Activated CD4-positive, alpha-beta T cell treated with anti-CD3 and anti-CD28 coated beads, Interleukin-2, amount 50 U/mL, for 24 hours (primary cell): ENCODE measurements around the gene UBE2D2.

Source experiments
- DNase-seq, 2 donors: peaks; one replicate each; pipeline ENCODE4 v3.0.0-alpha.2; 2020; ENCODE audit warnings: low read depth in 1 of 2, low spot score in 1 of 2

The UBE2D2 gene

DNA sequence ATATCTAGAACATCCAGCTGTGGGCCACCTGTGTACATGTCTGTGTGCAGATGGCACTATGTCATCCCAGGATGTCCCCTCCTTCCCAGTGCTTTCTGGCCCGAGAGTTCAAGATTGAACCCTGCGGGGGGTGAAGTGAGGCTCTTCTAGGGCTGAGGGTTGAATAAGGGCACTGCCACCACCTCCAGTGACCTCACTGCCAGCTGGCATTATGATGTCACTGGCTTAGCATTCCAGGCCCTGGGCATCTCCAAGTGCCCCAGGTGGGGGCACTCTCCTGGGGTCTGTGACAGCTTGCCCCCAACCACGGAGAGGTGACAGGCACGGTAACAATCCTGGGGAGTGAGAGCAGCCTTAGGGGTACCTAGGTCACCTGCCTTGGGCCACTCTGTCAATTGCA is 114.1 kb downstream of the UBE2D2 start:
- no peak for DNase-seq

GRCh38 chr5:139675825-139676224 is 114.7 kb downstream of the UBE2D2 start:
- DNase-seq = no peak

DNA sequence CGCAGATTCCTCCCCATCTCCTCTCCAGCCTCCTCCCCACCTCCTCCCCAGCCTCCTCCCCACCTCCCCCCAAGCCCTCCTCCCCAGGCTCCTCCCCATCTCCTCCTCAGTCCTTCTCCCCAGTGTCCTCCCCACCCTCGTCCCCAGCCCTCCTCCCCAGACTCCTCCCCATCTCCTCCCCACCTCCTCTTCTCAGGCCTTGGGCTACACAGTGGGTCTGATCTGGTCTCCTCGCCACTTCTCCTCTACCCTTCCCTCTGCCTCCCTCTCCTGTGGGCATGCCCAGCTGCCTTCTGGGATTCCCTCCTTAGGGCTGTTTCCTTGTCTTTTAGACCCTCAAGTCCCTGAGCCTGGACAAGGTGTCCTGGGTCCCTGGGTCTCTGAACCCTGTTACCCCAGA is 115.3 kb downstream of the UBE2D2 start:
- no peak for DNase-seq

GRCh38 chr5:139676951-139677735 is 116.0 kb downstream of the UBE2D2 start:
- DNase-seq = no peak
